BLaER1 (cell line): ENCODE measurements around the gene PRKCE.

Experiments used
- H3K27ac ChIP-seq: shearing (Covaris generic); formaldehyde crosslinking; 2 replicates; pipeline ENCODE4 v1.8.1; 2022
- H3K27me3 ChIP-seq: shearing (Covaris generic); formaldehyde crosslinking; 2 replicates; pipeline ENCODE4 v1.8.1; 2022
- H3K36me3 ChIP-seq: shearing (Covaris generic); formaldehyde crosslinking; 2 replicates; pipeline ENCODE4 v1.8.1; 2022
- H3K4me1 ChIP-seq: shearing (Covaris generic); formaldehyde crosslinking; 2 replicates; pipeline ENCODE4 v1.8.1; 2022
- H3K4me2 ChIP-seq: shearing (Covaris generic); formaldehyde crosslinking; 2 replicates; pipeline ENCODE4 v1.8.1; 2022
- H3K4me3 ChIP-seq: shearing (Covaris generic); formaldehyde crosslinking; 2 replicates; pipeline ENCODE4 v1.8.1; 2022
- H3K9ac ChIP-seq: shearing (Covaris generic); formaldehyde crosslinking; 2 replicates; pipeline ENCODE4 v1.8.1; 2022
- H3K9me3 ChIP-seq: shearing (Covaris generic); formaldehyde crosslinking; 2 replicates; pipeline ENCODE4 v1.8.1; 2022
- H4K20me1 ChIP-seq: shearing (Covaris generic); formaldehyde crosslinking; 2 replicates; pipeline ENCODE4 v1.8.1; 2022
- Cebpa-rat ChIP-seq: shearing (Covaris generic); IDR thresholded peaks from 2 replicates; pipeline ENCODE4 v1.8.1; 2022

The PRKCE gene

DNA sequence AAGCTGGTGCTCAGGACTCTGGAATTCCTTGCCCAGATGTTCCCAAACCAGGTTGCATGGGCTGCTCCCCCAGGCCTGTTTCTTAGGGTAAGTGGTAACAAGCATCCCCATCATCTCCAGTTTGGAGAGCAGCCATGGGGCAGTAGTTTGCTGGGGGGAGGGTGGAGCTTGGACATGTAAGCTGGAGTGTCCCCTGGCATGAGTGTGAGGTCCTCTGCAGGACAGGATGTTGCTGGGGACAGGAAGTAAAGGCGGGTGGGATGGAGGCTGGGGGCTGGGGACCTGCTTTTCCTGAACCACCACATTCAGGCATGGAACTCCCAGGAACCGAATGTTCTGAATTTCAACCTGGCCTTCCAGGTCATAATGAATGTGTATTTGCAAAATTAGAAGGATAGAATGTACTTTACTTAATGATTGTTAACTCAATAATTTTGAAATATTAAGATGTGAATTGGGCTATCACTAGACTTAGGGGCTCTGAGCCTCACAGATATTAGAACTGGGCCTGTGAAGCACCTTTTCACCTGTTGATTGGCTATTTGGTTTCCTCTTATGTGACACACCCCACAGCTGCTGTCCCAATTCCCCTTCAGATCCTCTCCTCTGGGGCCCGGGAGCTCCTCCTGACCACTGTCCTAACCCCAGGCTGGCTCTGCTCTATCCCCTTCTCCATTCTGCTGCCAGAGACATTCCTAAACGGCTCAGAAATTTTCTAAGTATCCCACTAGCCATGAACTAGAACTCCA, 579.4 kb downstream of the PRKCE start:
- Histone ChIP-seq H3K27me3 (no peaks in the 10 kb centered on the region), H3K36me3 (no peaks in the 10 kb centered on the region), H4K20me1 (no peaks in the 10 kb centered on the region), H3K9me3 (no peaks in the 10 kb centered on the region), H3K4me2 (peak overlapping the region; percentile 60; the same call in 1 of the 2 replicates), H3K4me1 (peaks cover 22% of the 10 kb centered on the region), H3K27ac (no peak overlapping the region), H3K4me3 (no peak overlapping the region), H3K9ac (no peak overlapping the region)
- TF ChIP-seq Cebpa-rat, result no peak

DNA sequence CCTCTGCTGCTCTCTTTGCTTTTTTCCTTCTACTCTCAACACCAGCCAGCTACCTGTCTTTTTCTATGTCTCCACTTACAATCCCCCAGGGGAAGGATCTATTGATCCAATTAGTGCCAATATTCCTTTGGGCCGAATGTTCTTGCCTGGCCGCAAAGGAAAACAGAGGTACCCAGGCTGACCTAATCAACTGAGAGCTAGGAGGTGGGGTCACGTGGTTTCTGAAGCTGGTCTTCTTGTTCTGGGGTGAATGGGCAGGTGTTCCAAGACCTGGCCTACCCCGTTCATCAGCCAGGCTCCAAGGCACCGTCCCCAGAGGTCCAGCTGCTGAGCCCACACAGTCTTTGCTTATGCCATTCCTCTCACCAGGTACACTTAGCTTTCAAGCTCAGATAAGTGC, 580.2 kb downstream of the PRKCE start:
- no peaks in the 10 kb centered on the region for H3K27me3 ChIP-seq
- no peak overlapping the region for H3K27ac ChIP-seq
- no peak for TF ChIP-seq Cebpa-rat
- H3K4me2 ChIP-seq, result no peak overlapping the region
- no peak overlapping the region for H3K9ac ChIP-seq
- H4K20me1 ChIP-seq, result no peaks in the 10 kb centered on the region
- peaks cover 30% of the 10 kb centered on the region for H3K4me1 ChIP-seq
- H3K9me3 ChIP-seq, result no peaks in the 10 kb centered on the region
- no peak overlapping the region for H3K4me3 ChIP-seq
- H3K36me3 ChIP-seq, result no peaks in the 10 kb centered on the region

DNA sequence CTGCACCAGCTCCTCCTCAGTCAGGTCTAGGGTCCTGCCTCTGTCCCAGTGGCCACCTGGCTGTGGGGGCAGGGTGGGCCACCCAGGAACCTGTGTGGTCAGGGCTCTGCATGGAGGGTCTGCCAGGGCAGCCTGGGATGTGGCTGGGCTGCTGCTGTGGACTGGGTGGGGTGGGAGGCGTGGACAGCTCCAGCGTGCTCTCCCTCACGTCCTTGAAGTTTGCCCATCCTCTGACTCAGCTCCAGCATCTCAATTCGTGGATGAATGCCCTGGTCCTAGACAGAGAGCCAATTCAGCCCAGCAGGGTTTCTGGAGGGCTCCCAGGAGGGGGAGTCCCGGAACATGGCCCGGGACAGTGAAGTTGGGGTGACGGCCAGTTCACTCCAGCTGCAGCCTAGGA, 581.4 kb downstream of the PRKCE start:
- no peak overlapping the region for H3K4me2 ChIP-seq
- peaks cover 38% of the 10 kb centered on the region for H3K4me1 ChIP-seq
- H3K36me3 ChIP-seq, result no peaks in the 10 kb centered on the region
- no peak overlapping the region for H3K4me3 ChIP-seq
- no peak overlapping the region for H3K27ac ChIP-seq
- H3K27me3 ChIP-seq, result no peaks in the 10 kb centered on the region
- H4K20me1 ChIP-seq, result no peaks in the 10 kb centered on the region
- no peak overlapping the region for H3K9ac ChIP-seq
- no peaks in the 10 kb centered on the region for H3K9me3 ChIP-seq
- no peak for TF ChIP-seq Cebpa-rat

DNA sequence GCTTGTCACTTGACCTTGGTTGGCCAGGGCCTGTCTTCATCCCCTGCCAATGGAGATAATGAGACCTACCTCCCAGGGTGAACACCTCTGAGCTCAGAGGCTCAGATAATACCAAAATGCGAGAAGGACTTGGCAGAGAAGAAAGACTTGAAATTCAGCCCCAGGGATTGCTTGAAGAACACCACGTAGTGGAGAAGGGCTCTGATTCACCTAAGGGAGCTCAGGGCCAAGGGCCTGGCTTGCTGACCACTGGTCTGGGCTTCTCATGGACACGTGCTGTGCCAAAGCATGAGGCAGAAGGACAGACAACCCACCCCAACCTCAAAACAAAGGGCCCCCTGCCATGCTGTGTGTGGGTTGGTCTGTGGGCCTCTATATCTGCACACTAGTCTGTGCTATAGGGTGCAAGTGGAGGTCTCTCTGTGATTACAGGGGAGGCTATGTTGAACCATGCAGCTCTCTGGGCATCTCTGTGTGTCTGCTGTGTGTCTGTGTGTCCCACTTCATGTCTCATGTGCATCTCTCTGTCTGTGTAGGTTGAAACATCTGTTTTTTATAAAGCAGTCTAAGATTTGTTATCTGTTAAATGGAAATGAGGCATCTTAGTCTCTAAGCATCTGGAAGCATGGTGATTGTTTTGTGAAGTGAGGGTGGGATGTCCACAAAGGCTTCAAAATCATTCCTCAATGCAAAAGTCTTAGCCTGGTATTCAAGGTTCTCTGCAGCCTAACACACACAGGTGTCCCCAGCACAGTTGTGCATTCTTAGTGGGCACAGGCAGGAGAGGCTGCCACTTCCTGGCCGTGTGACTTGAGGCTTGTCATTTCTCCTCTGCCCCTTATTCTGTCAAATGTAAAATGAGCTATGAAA, 584.8 kb downstream of the PRKCE start:
- Histone ChIP-seq H3K36me3 (no peaks in the 10 kb centered on the region), H3K4me3 (no peak overlapping the region), H3K27ac (no peak overlapping the region), H3K27me3 (no peaks in the 10 kb centered on the region), H3K4me2 (peak overlapping the region; percentile 19), H4K20me1 (no peaks in the 10 kb centered on the region), H3K9me3 (no peaks in the 10 kb centered on the region), H3K9ac (no peak overlapping the region), H3K4me1 (peaks cover 28% of the 10 kb centered on the region)
- TF ChIP-seq Cebpa-rat, result no peak

DNA sequence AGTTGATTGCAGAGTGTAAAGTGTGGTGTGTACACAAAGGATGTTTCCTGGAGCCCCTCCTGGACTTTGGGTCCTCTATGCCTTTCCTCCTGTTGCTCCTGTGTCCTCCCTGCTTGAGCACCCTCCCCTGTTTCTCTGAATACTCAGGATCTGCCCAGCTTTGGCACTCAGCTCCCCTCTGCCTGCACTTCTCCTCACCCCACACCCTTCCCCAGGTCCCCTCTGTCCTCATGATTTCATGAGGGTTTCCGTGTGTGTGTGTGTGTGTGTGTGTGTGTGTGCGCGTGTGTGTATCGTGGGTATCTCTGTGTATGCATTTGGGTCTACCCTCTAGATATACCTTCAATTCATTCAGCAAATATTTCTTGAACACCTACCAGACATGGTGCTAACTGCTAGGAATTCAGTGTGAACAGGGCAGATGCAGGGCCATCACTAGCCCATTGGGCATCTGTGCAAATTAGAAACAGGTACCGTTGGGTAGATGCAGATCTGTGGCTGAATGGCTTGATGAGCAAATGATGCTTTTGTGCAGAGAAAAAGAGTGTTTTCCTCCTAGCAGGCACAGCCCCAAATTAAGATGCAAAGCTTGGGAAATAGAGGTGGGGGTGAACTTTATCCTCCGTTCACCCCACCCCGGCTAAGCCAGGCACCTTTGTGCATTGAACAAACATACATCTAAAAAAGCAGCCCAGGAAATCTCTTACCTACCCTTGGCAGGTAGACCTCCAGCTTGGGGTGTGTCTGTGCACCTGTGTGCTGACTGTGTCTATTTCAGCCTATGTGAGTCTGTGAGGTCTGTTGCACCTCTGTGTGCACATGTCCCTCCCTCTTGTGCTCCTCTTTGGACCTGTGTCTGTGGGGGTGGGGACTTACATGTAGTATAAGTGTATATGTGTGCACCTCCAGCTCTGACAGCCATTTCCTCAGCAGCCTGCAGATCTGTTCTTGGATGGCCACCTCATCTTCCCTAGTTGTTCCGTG, 585.7 kb downstream of the PRKCE start:
- Histone ChIP-seq H3K9ac (no peak overlapping the region), H3K27ac (no peak overlapping the region), H3K4me2 (peak overlapping the region; percentile 19), H3K9me3 (no peaks in the 10 kb centered on the region), H4K20me1 (no peaks in the 10 kb centered on the region), H3K4me1 (peaks cover 28% of the 10 kb centered on the region), H3K27me3 (no peaks in the 10 kb centered on the region), H3K36me3 (no peaks in the 10 kb centered on the region), H3K4me3 (no peak overlapping the region)
- no peak for TF ChIP-seq Cebpa-rat
